ENCODE measurements around the gene TBCD. TPM values are rescaled to one million over a fixed set of nuclear protein-coding genes. Genes with fewer than 3 reads are reported as not detected.

TBCD gene
- total RNA-seq, 2 experiments from 2014 or later: 77.8 to 85.8 TPM

DNA sequence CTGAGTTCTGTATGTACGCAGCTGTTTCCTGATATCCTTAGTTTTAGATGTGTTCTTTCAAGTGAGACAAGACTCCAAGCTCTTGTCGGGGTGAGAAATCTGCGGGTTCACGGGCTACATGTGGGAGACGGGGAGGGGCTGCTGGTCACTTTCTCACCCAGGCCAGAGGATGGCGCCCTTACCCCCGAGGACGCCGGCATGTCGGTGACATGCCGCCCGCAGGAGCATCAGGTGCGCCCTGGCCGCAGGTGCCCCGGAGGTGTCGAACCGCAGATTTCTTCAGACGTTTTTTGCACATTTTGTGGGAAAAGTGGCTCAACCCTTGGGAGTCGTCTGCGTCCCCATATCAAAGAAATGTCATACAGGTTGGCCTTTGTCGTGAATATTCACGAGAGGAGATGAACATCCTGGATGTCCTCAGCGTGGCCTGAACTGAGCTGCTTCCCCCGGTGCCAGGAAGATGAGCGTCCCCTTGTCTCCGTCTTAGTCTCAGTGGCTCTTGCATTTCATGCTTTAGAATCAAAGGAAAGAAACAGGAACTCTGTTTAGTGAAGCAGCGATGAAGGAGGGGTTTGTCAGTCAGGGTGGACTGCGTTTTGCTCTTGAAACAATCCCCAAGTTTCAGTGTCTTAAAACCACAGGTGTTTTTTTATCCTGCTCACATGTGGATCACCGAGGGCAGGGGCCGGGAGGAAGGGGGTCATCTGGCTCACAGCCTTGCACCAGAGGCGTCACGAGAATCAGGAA, 163.3 kb downstream of the TBCD start:
- H3K27ac Mint-ChIP-seq: no peak overlapping the region
- intact Hi-C loops (cut with micrococcal nuclease): loop anchor here (10.0 kb wide), 1 partner anchor 130 kb away; no protein-coding TSS in a partner anchor
- ATAC-seq (no peak), DNase-seq (no peak)
- H3K4me1 Mint-ChIP-seq (ENCODE audit: low read depth): peaks cover 10% of the 10 kb centered on the region
- CTCF ChIA-PET: interaction anchor here (0.9 to 1.2 kb wide), 2 partner anchors 30 to 46 kb away, joined by 3 to 4 read pairs; no protein-coding TSS in a partner anchor
- TF ChIP-seq, protein P1, sequence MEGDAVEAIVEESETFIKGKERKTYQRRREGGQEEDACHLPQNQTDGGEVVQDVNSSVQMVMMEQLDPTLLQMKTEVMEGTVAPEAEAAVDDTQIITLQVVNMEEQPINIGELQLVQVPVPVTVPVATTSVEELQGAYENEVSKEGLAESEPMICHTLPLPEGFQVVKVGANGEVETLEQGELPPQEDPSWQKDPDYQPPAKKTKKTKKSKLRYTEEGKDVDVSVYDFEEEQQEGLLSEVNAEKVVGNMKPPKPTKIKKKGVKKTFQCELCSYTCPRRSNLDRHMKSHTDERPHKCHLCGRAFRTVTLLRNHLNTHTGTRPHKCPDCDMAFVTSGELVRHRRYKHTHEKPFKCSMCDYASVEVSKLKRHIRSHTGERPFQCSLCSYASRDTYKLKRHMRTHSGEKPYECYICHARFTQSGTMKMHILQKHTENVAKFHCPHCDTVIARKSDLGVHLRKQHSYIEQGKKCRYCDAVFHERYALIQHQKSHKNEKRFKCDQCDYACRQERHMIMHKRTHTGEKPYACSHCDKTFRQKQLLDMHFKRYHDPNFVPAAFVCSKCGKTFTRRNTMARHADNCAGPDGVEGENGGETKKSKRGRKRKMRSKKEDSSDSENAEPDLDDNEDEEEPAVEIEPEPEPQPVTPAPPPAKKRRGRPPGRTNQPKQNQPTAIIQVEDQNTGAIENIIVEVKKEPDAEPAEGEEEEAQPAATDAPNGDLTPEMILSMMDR (IDR thresholded peaks at IDR 0.05): no peak
- POLR2A ChIA-PET: no interaction called here
- no peaks in the 10 kb centered on the region for H3K9me3 Mint-ChIP-seq
- H3K27me3 Mint-ChIP-seq: no peaks in the 10 kb centered on the region
- peaks cover 10% of the 10 kb centered on the region for H3K36me3 Mint-ChIP-seq (ENCODE audit: low read depth)
- no peak overlapping the region for H3K4me3 Mint-ChIP-seq

DNA sequence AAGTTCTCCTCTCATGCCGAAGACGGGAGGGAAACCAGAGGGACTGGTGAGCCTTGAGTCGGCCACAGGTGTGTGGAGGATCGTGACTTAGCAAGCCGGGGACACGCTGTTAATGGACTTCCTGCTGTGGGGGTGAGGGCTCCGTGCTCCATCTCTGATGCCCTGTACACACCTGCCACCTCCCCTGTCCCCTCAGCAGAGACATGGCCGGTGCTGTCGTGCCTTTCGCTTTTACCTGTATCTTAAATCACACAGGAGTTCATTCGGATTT, 163.8 kb downstream of the TBCD start:
- intact Hi-C loops (cut with micrococcal nuclease): loop anchor here (10.0 kb wide), 1 partner anchor 131 kb away; no protein-coding TSS in a partner anchor
- TF ChIP-seq, protein P1 (IDR thresholded peaks at IDR 0.05): no peak
- DNase-seq (no peak), ATAC-seq (no peak)
- Mint-ChIP-seq H3K36me3 (ENCODE audit: low read depth) (peaks cover 10% of the 10 kb centered on the region), H3K27ac (no peak overlapping the region), H3K4me1 (ENCODE audit: low read depth) (peaks cover 10% of the 10 kb centered on the region), H3K27me3 (no peaks in the 10 kb centered on the region), H3K4me3 (no peak overlapping the region), H3K9me3 (no peaks in the 10 kb centered on the region)
- POLR2A ChIA-PET: no interaction called here
- CTCF ChIA-PET: no interaction called here

DNA sequence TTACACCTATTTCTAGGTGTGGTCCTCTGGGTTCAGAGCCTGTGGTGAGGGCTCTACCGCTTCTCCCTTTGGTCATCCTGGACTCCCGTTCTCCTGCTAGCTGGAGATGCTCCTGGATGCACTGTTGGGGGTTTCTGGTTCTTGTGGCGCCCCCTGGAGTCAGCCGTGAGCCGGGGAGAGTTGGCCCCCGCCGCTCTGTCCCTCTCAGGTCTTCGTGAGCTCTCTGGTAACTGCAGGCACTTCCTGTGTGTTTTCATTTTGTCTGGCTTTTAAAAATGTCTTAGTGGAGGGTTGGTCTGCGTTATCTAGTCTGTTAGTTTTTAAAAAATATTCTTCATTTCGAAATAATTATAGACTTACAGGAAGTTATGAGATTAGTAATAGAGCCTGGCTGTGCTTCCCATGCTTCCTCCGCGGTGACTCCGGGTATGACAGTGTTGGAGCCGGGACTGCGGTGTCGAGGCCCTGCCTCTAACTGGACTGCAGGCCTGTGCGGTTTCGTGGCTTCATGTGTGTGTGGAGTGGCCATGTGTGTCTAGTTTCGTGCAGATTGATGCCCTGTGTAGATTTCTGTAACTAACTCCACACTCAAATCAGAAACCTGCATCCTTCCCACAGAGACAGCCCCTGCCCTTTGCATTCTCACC, 166.0 kb downstream of the TBCD start:
- ATAC-seq: peak; percentile 56
- intact Hi-C loops (cut with micrococcal nuclease): loop anchor here (10.0 kb wide), 1 partner anchor 133 kb away; no protein-coding TSS in a partner anchor
- peak; percentile 63 for DNase-seq
- ChIA-PET POLR2A (interaction anchor here (1.0 kb wide), 1 partner anchor 136 kb away, joined by 3 read pairs; no protein-coding TSS in a partner anchor), CTCF (interaction anchor here (0.5 to 3.2 kb wide), 11 partner anchors 10 to 147 kb away, joined by 3 to 19 read pairs (median 4); no protein-coding TSS in a partner anchor)
- Mint-ChIP-seq H3K27me3 (no peaks in the 10 kb centered on the region), H3K36me3 (ENCODE audit: low read depth) (peaks cover 8% of the 10 kb centered on the region), H3K4me3 (no peak overlapping the region), H3K9me3 (no peaks in the 10 kb centered on the region), H3K27ac (no peak overlapping the region), H3K4me1 (ENCODE audit: low read depth) (peaks cover 10% of the 10 kb centered on the region)
- TF ChIP-seq, protein P1 (IDR thresholded peaks at IDR 0.05): peak; percentile 68

DNA sequence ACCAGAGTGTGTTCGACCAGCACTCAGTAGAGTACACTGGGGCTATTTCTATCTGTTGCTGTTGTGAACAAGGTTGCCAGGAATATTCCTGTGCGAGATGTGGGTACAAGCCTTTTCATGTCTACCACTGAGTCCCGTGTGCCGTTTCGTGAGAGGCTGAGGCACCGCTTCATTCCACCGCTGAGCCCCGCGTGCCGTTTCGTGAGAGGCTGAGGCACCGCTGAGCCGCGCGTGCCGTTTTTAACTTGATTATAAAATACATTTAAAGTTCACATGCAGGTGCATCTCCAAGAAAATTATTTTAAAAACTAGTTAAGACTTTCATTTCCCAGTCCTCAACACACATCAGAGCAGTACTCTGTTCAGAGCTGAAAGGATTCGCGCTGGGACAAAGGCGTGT, 166.6 kb downstream of the TBCD start:
- Mint-ChIP-seq H3K36me3 (ENCODE audit: low read depth) (peaks cover 8% of the 10 kb centered on the region), H3K27me3 (no peaks in the 10 kb centered on the region), H3K9me3 (no peaks in the 10 kb centered on the region), H3K27ac (no peak overlapping the region), H3K4me3 (no peak overlapping the region), H3K4me1 (ENCODE audit: low read depth) (peaks cover 10% of the 10 kb centered on the region)
- CTCF ChIA-PET: interaction anchor here (0.6 to 3.2 kb wide), 5 partner anchors 31 to 250 kb away, joined by 3 to 19 read pairs (median 4); no protein-coding TSS in a partner anchor
- no peak for DNase-seq
- intact Hi-C loops (cut with micrococcal nuclease): loop anchor here (10.0 kb wide), 1 partner anchor 134 kb away; no protein-coding TSS in a partner anchor
- ATAC-seq: no peak
- TF ChIP-seq, protein P1 (IDR thresholded peaks at IDR 0.05): no peak
- POLR2A ChIA-PET: no interaction called here

DNA sequence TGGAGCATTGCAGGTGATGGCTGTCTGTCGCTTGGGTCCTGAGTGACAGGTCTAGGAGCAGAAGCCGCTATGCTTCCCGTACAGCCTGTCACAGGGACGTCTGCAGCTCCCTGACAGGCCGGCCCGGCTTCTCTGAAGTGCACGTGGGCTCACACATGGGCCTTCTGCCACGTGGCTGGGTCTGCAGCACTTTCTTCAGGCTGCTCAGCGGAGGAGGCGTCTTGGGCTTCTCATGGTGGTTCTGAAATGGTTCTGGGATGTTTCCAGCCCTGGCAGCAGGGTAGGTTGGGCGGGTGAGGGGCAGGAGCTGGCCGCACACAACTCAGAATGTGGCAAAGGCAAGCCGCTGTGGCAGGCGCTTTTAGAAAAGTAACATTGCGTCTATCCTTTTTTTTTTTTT, 168.3 kb downstream of the TBCD start:
- Mint-ChIP-seq H3K4me3 (no peak overlapping the region), H3K36me3 (ENCODE audit: low read depth) (peaks cover 8% of the 10 kb centered on the region), H3K27ac (no peak overlapping the region), H3K27me3 (no peaks in the 10 kb centered on the region), H3K9me3 (no peaks in the 10 kb centered on the region), H3K4me1 (ENCODE audit: low read depth) (peaks cover 10% of the 10 kb centered on the region)
- CTCF ChIA-PET: interaction anchor here (1.0 to 1.1 kb wide), 2 partner anchors 12 to 45 kb away, joined by 3 to 5 read pairs; no protein-coding TSS in a partner anchor
- POLR2A ChIA-PET: interaction anchor here (0.6 kb wide), 1 partner anchor 202 kb away, joined by 6 read pairs; no protein-coding TSS in a partner anchor
- intact Hi-C loops (cut with micrococcal nuclease): no loop called here
- TF ChIP-seq, protein P1 (IDR thresholded peaks at IDR 0.05): no peak
- DNase-seq: no peak
- ATAC-seq: no peak

Measured in activated CD8-positive, alpha-beta T cell treated with anti-CD3 and anti-CD28 coated beads for 36 hours (primary cell).